HepG2 (cell line): Measurements from ENCODE around the gene PROX1.

ENCODE experiments used
- EHMT2 ChIP-seq: fragments of 200-600 bp; sonication (generic); IDR thresholded peaks from 2 replicates; pipeline ENCODE4 v1.7.0; 2017; ENCODE audit warnings: antibody characterized with exemption, low read depth, low read length, borderline replicate concordance
- EZH2 ChIP-seq: conservative IDR thresholded peaks from 2 replicates; pipeline ENCODE4 v1.6.1; 2012; ENCODE audit warnings: mild to moderate bottlenecking, low read depth, low read length, moderate library complexity
- HMGXB4 ChIP-seq, 2 experiments: sonication (generic) in 1 of 2; formaldehyde crosslinking in 1 of 2; IDR thresholded peaks; 2 replicates each; pipeline versions ENCODE4 v1.4.0 to v1.6.1; 2018 to 2020; ENCODE audit warnings: missing genetic modification reagents in 2 of 2, borderline replicate concordance in 1 of 2, low read depth in 1 of 2, mild to moderate bottlenecking in 1 of 2, missing biosample characterization in 1 of 2
- MAFF ChIP-seq: IDR thresholded peaks from 2 replicates; pipeline ENCODE4 v1.6.1; 2011; ENCODE audit warnings: low read depth, low read length, improper control_type of control experiment
- NR2F2 ChIP-seq: IDR thresholded peaks from 2 replicates; pipeline ENCODE4 v1.6.1; 2012; ENCODE audit warnings: low read depth, inconsistent platforms, borderline replicate concordance
- RFX3 ChIP-seq: IDR thresholded peaks from 2 replicates; pipeline ENCODE4 v1.6.1; 2016; ENCODE audit warnings: missing biosample characterization, missing genetic modification reagents
- ZNF703 ChIP-seq: sonication (generic); formaldehyde crosslinking; IDR thresholded peaks from 2 replicates; pipeline ENCODE4 v1.5.1; 2020; ENCODE audit warnings: missing genetic modification reagents, mild to moderate bottlenecking, moderate library complexity, borderline replicate concordance

GRCh38 chr1:214026985-214027384, 39.2 kb downstream of the PROX1 start:
- TF ChIP-seq RFX3 (CRISPR knock-in tag) (no peak), HMGXB4 (CRISPR knock-in tag; IDR thresholded peaks at IDR 0.05; ENCODE audit: borderline replicate concordance in 1 of 2, low read depth in 1 of 2) (no peak), NR2F2 (no peak), ZNF703 (CRISPR knock-in tag) (no peak), MAFF (no peak), EZH2 (no peak), EHMT2 (no peak)
